Fibroblast of skin of back (primary cell): ENCODE results near the gene MGST3.
"Not testable (repeated sequence)": the region's sequence is repeated elsewhere in the genome, so short reads cannot be mapped to it uniquely, and the experiment has no call there.

ENCODE experiments used
- DNase-seq: peaks from one replicate; pipeline ENCODE4 v3.0.0-alpha.2; 2013

MGST3 gene

GRCh38 chr1:165659581-165659895 is 28.5 kb downstream of the MGST3 start:
- peak; percentile 31 for DNase-seq

GRCh38 chr1:165661703-165662102 is 30.7 kb downstream of the MGST3 start:
- no peak for DNase-seq

GRCh38 chr1:165662186-165662585 is 31.2 kb downstream of the MGST3 start:
- DNase-seq, result no peak

- DNase-seq, result no peak
Observed at GRCh38 chr1:165666152-165666825, 35.3 kb downstream of the MGST3 start.

GRCh38 chr1:165668184-165668583 is 37.1 kb downstream of the MGST3 start:
- no peak for DNase-seq

GRCh38 chr1:165671526-165671925 is 40.5 kb downstream of the MGST3 start:
- DNase-seq, result no peak

- no peak for DNase-seq
Observed at GRCh38 chr1:165674599-165674998, 43.6 kb downstream of the MGST3 start.

- no peak for DNase-seq
Observed at GRCh38 chr1:165675794-165676193, 44.8 kb downstream of the MGST3 start.

- DNase-seq, result no peak
Observed at GRCh38 chr1:165678509-165678908, 47.5 kb downstream of the MGST3 start.

- DNase-seq, result no peak
Observed at GRCh38 chr1:165679282-165680036, 48.4 kb downstream of the MGST3 start.

GRCh38 chr1:165680303-165680702 is 49.3 kb downstream of the MGST3 start:
- no peak for DNase-seq

- not testable (repeated sequence) for DNase-seq
Observed at GRCh38 chr1:165680773-165681172, 49.7 kb downstream of the MGST3 start.

- DNase-seq, result no peak
Observed at GRCh38 chr1:165683848-165684485, 52.9 kb downstream of the MGST3 start.

- no peak for DNase-seq
Observed at GRCh38 chr1:165686121-165686970, 55.3 kb downstream of the MGST3 start.

- no peak for DNase-seq
Observed at GRCh38 chr1:165686971-165687433, 56.0 kb downstream of the MGST3 start.

GRCh38 chr1:165688046-165688445 is 57.0 kb downstream of the MGST3 start:
- DNase-seq, result no peak

- DNase-seq, result no peak
Observed at GRCh38 chr1:165695031-165695430, 64.0 kb downstream of the MGST3 start.

GRCh38 chr1:165696625-165697100 is 65.6 kb downstream of the MGST3 start:
- peak; percentile 58 for DNase-seq

GRCh38 chr1:165697491-165697880 is 66.5 kb downstream of the MGST3 start:
- DNase-seq, result no peak

GRCh38 chr1:165697881-165698760 is 67.1 kb downstream of the MGST3 start, which contains the start of gene ALDH9A1:
ALDH9A1 (minus strand) TSS chr1:165698562; CDS start chr1:165698558, 4 bp downstream.
- DNase-seq, result peak; percentile 89

- no peak for DNase-seq
Observed at GRCh38 chr1:165698761-165699052, 67.7 kb downstream of the MGST3 start.

GRCh38 chr1:165699577-165699976 is 68.5 kb downstream of the MGST3 start:
- DNase-seq, result no peak
